KOPT-K1 (cell line): ENCODE results near the gene DOCK4.
"Not testable (repeated sequence)": the region's sequence is repeated elsewhere in the genome, so short reads cannot be mapped to it uniquely, and the experiment has no call there.

Experiments
- H3K27ac ChIP-seq: fragments of 200-600 bp; sonication (generic); 2 replicates; pipeline ENCODE4 v1.5.1; 2016; ENCODE audit warnings: antibody characterized with exemption, mild to moderate bottlenecking, low read depth, low read length; ENCODE audit not compliant: poor library complexity, severe bottlenecking
- H3K36me3 ChIP-seq: fragments of 200-600 bp; sonication (generic); 2 replicates; pipeline ENCODE4 v1.5.1; 2017; ENCODE audit warnings: antibody characterized with exemption, mild to moderate bottlenecking, low read length, moderate library complexity; ENCODE audit not compliant: insufficient read depth
- H3K9me3 ChIP-seq: fragments of 200-600 bp; sonication (generic); 2 replicates; pipeline ENCODE4 v1.5.1; 2017; ENCODE audit warnings: antibody characterized with exemption, low read length, mild to moderate bottlenecking; ENCODE audit not compliant: insufficient read depth, poor library complexity, severe bottlenecking

Gene DOCK4

DNA sequence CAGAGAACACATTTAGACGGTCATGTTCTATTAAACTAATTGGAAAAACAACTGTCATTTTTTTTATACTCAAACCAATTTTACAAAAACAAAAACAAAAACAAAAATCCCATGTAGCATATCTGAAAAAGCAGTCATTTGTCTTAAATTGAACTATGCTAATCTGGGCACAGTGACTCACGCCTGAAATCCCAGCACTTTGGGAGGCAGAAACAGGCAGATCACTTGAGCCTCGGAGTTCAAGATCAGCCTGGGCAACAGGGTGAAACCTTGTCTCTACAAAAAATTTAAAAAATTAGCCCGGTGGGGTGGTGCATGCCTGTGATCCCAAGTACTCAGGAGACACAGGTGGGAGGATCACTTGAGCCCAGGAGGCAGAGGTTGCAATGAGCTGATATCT is 253.4 kb downstream of the DOCK4 start:
- no peak overlapping the region for H3K27ac ChIP-seq

DNA sequence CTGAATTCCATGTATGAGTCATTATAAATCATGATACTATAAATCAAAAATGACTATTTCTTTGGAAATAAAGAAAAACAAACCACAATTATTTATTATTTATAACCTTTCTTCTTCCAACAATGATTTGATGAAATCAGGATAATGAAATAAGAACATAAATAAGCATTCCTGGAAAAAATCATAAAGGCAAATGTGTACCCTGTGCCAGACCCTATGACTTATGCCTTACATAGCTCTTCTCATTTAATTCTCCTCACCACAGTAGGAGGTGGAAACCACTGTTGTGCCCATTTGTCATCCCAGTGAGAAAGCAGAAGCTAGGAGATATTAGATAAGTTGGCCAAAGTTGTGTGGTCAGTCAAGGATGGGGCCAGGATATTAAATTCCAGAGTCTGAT is 255.1 kb downstream of the DOCK4 start:
- Histone ChIP-seq H3K9me3 (no peaks in the 10 kb centered on the region), H3K27ac (no peak overlapping the region), H3K36me3 (no peaks in the 10 kb centered on the region)

More for the DNA sequence above, 253.4 kb downstream of the DOCK4 start:
- no peaks in the 10 kb centered on the region for H3K36me3 ChIP-seq
- no peaks in the 10 kb centered on the region for H3K9me3 ChIP-seq

DNA sequence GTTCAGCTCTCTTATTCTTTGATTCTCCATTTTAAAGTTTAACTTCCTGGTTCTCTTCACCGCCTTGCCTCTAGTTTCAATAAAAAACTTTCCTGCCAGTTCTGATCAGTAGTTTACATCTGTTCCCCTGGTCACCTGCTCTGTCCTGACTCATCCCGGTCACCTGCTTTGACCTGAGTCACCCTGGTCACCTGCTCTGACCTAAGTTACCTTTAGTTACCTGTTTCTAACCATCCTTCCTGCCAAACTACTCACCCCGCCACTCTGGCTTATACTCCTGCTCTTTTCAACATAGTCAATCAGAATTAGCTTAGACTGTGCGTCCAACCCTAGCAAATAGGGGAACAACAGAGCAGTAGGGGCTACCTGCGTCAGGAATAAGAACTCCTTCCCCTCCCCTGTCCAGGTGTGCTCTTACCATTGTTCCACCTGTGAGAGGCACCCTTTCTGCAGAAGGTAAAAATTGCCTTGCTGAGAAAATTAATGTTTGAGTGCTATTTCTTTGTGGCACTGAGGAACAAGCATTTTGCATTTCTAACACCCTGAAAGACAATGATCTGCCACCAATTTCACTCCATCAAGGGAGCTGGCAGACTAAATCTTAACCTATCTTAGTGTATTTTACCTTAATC is 263.6 kb downstream of the DOCK4 start:
- H3K27ac ChIP-seq: no peak overlapping the region
- H3K36me3 ChIP-seq: no peaks in the 10 kb centered on the region
- peaks cover 25% of the 10 kb centered on the region for H3K9me3 ChIP-seq

DNA sequence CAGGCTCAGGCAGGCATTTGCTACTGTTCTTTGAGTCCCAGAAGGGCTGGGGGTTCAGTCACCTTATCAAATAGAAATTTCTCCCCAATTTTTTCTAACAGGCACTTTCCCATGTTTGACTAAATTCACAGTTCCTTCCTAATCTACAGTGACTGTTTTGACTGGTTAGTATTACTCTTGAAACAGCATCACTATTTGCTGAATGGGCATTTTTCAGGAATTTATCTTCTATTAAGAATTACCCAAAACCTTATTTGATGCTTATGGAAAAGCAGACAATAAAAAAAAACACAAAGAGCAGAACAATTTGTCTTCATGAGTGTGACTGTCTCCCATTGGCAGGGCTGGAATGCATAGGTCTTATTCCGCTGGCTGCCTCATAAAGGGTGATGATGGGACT is 269.0 kb downstream of the DOCK4 start:
- no peaks in the 10 kb centered on the region for H3K36me3 ChIP-seq
- no peak overlapping the region for H3K27ac ChIP-seq
- H3K9me3 ChIP-seq: peaks cover 6% of the 10 kb centered on the region

DNA sequence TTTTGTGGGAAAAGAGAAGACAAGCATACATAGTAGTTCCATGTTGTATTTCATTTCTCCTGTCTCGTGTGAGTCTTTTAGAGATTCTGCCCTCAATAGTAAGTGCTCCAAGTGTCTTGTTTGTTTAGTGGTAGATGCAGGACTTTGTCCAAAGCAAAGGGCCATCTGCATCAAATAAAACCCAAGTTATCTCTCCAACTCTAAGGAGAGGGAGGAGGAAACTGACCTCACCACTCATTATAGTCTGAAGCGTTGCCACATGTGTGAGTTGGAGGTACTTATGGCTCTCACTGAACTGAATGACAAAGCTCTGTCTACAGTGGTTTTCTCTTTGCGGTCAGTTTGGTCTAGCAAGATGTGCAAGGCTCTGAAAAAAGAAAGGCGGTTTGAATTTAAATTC is 272.6 kb downstream of the DOCK4 start:
- Histone ChIP-seq H3K36me3 (no peaks in the 10 kb centered on the region), H3K9me3 (no peaks in the 10 kb centered on the region), H3K27ac (no peak overlapping the region)

DNA sequence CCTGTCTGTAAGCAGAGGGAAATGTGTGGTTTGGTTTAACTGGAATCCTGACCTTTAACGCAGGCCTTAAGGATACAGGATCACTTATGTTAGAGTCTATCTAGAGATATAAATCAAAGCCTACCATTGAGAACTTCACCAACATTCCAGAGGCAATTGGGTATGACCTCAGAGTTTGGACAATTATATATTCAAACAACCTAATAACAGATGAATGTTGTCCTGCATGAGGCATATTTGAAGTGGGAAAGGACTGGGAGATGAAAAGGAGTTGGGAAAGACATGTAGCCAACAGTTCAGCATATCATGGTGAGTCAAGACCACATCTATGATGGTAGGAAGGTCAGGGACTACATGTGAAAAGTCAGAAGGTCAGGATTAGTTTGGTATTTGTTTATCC is 274.2 kb downstream of the DOCK4 start:
- Histone ChIP-seq H3K9me3 (no peaks in the 10 kb centered on the region), H3K36me3 (no peaks in the 10 kb centered on the region), H3K27ac (no peak overlapping the region)

DNA sequence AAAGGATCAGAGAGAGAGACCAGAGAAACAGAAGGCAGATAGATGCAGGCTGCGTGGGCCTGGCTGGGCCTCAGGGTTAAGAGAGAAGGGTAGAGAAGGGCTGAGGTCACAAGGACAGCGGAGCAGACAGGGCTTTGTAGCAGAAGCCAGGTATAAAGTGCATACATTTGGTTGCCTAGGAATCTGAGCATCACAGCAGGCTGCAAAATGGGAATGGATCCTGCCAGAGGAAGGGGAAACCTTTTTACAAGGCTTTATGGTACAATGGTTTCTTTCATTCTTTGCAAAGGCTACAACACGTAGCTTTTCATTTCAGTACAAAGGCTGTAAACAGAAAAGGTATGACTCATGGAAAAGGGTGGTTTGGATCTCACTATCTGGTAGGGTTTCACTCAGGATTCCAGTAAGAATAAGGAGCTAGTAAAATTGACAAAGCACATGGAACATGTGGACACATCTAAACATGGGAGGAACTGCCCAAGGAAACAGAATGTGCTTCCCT is 275.1 kb downstream of the DOCK4 start:
- Histone ChIP-seq H3K9me3 (no peaks in the 10 kb centered on the region), H3K36me3 (no peaks in the 10 kb centered on the region), H3K27ac (no peak overlapping the region)

DNA sequence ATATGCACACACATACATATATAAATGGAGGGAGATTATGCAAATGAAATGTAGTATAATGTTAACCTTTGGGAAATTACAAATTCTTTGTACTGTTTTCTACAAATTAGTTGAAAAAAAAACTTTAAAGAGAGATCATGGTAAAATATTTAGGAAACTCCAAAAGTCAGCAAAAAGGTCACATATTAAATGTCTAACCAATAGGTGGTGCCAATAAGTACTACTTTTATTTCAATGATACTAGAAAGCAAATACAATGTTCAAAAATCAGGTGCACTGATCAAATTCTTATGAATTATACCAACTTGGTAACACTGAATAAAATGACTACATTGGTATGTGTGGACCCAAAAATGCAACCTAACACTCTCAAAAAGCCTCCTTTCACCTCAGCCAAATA is 276.9 kb downstream of the DOCK4 start:
- Histone ChIP-seq H3K27ac (no peak overlapping the region), H3K36me3 (no peaks in the 10 kb centered on the region), H3K9me3 (no peaks in the 10 kb centered on the region)

DNA sequence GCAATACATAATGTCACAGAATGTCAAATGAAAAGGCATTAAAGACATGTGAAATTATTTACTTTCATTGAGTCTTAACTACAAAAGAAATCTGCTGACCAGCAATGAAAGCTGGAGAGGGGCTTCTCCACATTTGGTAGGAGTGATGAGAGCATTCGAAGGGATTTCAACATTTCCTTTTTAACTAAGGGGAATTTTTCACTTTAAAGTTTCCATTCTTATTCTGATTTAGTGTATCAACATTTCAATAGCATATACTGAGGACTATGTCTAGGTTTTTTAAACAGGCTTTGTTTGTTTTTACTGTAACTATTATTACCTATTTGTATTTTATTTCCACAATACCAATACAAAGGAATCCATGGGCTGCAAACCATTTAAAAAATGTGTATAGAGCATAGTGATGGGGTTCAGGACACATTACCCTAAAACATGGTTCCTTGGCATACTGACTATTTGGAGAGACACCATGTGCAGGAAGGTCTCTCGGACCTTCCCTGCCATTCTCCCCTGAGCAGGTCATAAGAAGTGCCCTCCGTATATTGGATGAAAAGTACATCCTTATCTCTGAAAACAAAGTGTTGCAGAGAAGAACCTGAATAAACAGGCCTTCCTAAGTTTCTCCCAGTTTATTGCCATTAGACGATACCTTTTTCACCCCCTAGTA is 278.7 kb downstream of the DOCK4 start:
- Histone ChIP-seq H3K36me3 (no peaks in the 10 kb centered on the region), H3K27ac (no peak overlapping the region), H3K9me3 (no peaks in the 10 kb centered on the region)

DNA sequence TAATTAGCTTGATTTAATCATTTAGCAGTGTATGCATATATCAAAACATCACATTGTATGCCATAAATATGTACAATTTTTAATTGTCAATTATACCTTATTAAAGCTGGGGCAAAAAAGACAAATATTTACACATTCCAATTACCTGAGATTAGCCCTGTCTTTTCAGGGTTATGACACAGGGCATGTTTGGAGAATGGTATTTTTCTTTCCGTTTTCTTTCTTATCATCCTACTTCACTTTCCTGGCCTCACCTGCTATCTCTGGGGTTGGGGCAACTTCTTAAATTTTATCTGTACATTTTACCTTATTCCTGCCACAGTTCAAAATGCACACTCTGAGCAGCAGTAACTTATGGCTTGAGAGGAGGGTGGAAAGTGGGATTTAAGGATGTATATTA is 285.9 kb downstream of the DOCK4 start:
- H3K27ac ChIP-seq: no peak overlapping the region
- no peaks in the 10 kb centered on the region for H3K36me3 ChIP-seq
- H3K9me3 ChIP-seq: no peaks in the 10 kb centered on the region

DNA sequence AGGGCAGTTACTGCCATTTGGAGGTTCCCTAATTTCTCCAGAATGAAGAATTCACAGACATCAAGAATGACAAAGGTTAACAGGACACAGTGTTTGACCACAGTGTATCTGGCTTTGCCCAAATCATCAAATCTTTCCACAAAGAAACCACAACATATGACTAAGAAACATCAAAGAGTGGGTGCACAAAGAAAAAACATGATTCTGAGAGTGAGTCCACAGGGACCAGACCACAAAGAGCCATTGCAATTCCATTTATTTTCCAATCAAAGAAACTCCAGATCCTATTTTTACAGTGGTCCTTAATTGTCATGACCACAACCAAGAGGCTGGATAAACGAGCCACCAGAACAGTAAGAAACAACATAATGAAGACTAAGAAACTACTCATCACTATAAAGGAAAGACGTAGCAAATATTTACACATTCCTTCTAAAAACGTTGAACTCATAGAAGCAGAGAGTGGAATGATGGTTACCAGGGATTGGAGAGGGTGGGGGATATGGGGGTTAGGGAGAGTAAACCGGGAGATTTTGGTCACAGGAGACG is 286.5 kb downstream of the DOCK4 start:
- Histone ChIP-seq H3K9me3 (no peaks in the 10 kb centered on the region), H3K36me3 (no peaks in the 10 kb centered on the region), H3K27ac (no peak overlapping the region)

DNA sequence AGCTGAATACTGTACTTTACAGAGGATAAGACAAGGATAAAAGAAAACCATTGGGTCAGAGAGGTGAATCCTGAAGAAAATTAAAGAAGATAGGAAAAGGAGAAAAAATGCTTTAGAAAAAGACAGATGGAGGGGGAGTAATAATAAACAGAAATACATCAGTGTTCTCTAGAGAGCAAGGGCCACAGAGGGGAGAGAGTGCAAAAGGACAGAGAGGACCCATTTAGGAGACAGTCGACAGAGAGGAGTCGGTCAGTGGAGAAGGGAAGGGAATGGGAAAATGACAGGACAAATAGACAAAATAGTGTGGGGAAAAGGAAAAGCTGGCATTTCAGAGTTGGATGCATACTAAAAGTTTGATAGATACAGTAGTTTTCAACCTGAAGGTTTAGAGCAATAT is 287.0 kb downstream of the DOCK4 start:
- H3K9me3 ChIP-seq: no peaks in the 10 kb centered on the region
- no peaks in the 10 kb centered on the region for H3K36me3 ChIP-seq
- H3K27ac ChIP-seq: no peak overlapping the region

DNA sequence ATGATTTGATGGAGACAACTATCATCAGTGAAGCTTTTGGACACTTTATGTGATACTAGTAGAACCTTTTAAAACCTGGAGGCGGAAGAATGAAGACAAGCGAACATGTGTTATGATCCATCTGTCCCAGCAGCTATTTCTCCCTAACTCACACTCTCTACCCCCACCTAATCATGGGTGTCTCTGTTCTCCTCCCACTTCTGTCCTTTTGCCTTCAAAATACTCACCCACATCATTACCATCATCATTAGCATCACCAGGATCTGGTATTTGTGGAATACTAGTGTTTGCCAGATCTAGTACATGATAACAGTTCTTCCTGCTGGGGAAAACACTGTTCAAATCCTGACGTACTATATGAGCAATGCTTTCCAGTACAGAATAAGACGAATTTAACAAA is 287.7 kb downstream of the DOCK4 start:
- Histone ChIP-seq H3K9me3 (no peaks in the 10 kb centered on the region), H3K36me3 (no peaks in the 10 kb centered on the region), H3K27ac (no peak overlapping the region)

DNA sequence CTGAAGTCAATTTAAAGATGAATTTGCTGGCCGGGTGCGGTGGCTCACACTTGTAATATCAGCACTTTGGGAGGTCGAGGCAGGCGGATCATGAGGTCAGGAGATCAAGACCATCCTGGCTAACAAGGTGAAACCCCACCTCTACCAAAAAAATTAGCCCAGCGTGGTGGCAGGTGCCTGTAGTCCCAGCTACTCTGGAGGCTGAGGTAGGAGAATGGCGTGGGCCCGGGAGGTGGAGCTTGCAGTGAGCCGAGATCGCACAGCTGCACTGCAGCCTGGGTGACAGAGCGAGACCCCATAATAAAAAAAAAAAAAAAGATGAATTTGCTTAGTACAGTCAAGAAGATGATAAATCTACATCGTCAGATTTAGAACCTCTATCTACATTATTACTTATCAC is 288.8 kb downstream of the DOCK4 start:
- H3K36me3 ChIP-seq, H3K9me3 ChIP-seq: not testable (repeated sequence)

DNA sequence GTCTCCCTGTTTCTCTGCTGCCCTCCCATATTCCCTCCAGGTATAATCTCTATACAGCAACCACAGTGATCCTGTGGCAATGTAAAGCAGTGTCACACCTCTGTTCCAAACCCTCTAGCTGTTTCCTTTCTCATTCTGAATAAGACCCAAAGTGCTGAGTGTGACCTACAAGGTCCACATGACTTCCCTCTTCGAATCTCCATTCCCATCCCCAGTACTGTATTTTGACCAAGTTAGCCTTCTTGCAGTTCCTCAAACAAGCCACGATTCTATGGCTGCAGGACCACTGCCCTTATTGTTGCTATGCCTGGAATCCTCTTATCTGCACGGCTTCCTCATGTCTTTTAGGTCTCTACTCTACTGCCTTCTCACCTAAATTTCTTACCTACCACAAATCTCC is 291.9 kb downstream of the DOCK4 start:
- no peak overlapping the region for H3K27ac ChIP-seq
- H3K36me3 ChIP-seq: no peaks in the 10 kb centered on the region
- no peaks in the 10 kb centered on the region for H3K9me3 ChIP-seq

More for the DNA sequence above, 288.8 kb downstream of the DOCK4 start:
- not testable (repeated sequence) for H3K27ac ChIP-seq
